HepG2 (cell line): ENCODE measurements around the gene ZKSCAN4. TPM values are rescaled to one million over a fixed set of nuclear protein-coding genes. Genes with fewer than 3 reads are reported as not detected.

Experiments
- BCL6 ChIP-seq: IDR thresholded peaks from 2 replicates; pipeline ENCODE4 v1.6.1; 2016; ENCODE audit warnings: missing genetic modification reagents, missing compliant biosample characterization
- BRD4 ChIP-seq: sonication (generic); formaldehyde crosslinking; IDR thresholded peaks from 2 replicates; pipeline ENCODE4 v1.4.0; 2020; ENCODE audit warnings: missing genetic modification reagents
- CBFB ChIP-seq: sonication (generic); formaldehyde crosslinking; IDR thresholded peaks from 2 replicates; pipeline ENCODE4 v1.4.0; 2020; ENCODE audit warnings: missing genetic modification reagents
- EZH2 ChIP-seq: conservative IDR thresholded peaks from 2 replicates; pipeline ENCODE4 v1.6.1; 2012; ENCODE audit warnings: mild to moderate bottlenecking, low read depth, low read length, moderate library complexity
- FOXA3 ChIP-seq: IDR thresholded peaks from 2 replicates; pipeline ENCODE4 v1.6.1; 2016; ENCODE audit warnings: missing genetic modification reagents, missing compliant biosample characterization
- FOXJ3 ChIP-seq: sonication (generic); formaldehyde crosslinking; IDR thresholded peaks from 2 replicates; pipeline ENCODE4 v1.4.0; 2020; ENCODE audit warnings: missing genetic modification reagents, mild to moderate bottlenecking, borderline replicate concordance
- GATA4 ChIP-seq: sonication (generic); IDR thresholded peaks from 2 replicates; pipeline ENCODE4 v1.6.1; 2016; ENCODE audit warnings: antibody characterized with exemption, low read depth, borderline replicate concordance
- HNRNPUL1 ChIP-seq: fragments of 200-400 bp; formaldehyde crosslinking; IDR thresholded peaks from 2 replicates; pipeline ENCODE4 v1.6.1; 2017; ENCODE audit warnings: low read depth, mild to moderate bottlenecking, low read length, moderate library complexity
- IRF9 ChIP-seq: sonication (generic); formaldehyde crosslinking; IDR thresholded peaks from 2 replicates; pipeline ENCODE4 v1.8.0; 2022; ENCODE audit warnings: missing genetic modification reagents, mild to moderate bottlenecking, borderline replicate concordance
- KAT8 ChIP-seq: IDR thresholded peaks from 2 replicates; pipeline ENCODE4 v1.6.1; 2016; ENCODE audit warnings: missing genetic modification reagents, missing compliant biosample characterization
- MEIS1 ChIP-seq: sonication (generic); formaldehyde crosslinking; IDR thresholded peaks from 2 replicates; pipeline ENCODE4 v1.9.0; 2021; ENCODE audit warnings: mild to moderate bottlenecking, missing genetic modification reagents, moderate library complexity, borderline replicate concordance
- MTA1 ChIP-seq: sonication (generic); formaldehyde crosslinking; IDR thresholded peaks from 2 replicates; pipeline ENCODE4 v1.4.0; 2020; ENCODE audit warnings: missing genetic modification reagents, mild to moderate bottlenecking, borderline replicate concordance
- NBN ChIP-seq: fragments of 450-650 bp; conservative IDR thresholded peaks from 2 replicates; pipeline ENCODE4 v1.6.1; 2017
- ONECUT2 ChIP-seq: sonication (generic); formaldehyde crosslinking; IDR thresholded peaks from 2 replicates; pipeline ENCODE4 v1.4.0; 2020; ENCODE audit warnings: missing genetic modification reagents
- PCBP2 ChIP-seq: fragments of 200-400 bp; formaldehyde crosslinking; optimal IDR thresholded peaks from 2 replicates; pipeline ENCODE3; 2018; ENCODE audit warnings: low read length, low read depth; ENCODE audit not compliant: poor library complexity, severe bottlenecking
- PHB2 ChIP-seq: fragments of 450-650 bp; IDR thresholded peaks from 2 replicates; pipeline ENCODE4 v1.6.1; 2018; ENCODE audit not compliant: partially characterized antibody
- REST ChIP-seq, 2 experiments: IDR thresholded peaks; 2 replicates each; pipeline ENCODE4 v1.6.1; 2011 to 2012; ENCODE audit warnings: low read length in 2 of 2, borderline replicate concordance in 1 of 2, low read depth in 1 of 2, mild to moderate bottlenecking in 1 of 2, moderate library complexity in 1 of 2
- TBX3 ChIP-seq: fragments of 450-650 bp; IDR thresholded peaks from 2 replicates; pipeline ENCODE4 v1.6.1; 2017; ENCODE audit warnings: antibody characterized with exemption, mild to moderate bottlenecking, inconsistent platforms, borderline replicate concordance
- THRA ChIP-seq: sonication (generic); formaldehyde crosslinking; IDR thresholded peaks from 2 replicates; pipeline ENCODE4 v1.4.0; 2020; ENCODE audit warnings: missing genetic modification reagents, borderline replicate concordance
- ZBTB3 ChIP-seq: sonication (generic); formaldehyde crosslinking; IDR thresholded peaks from 2 replicates; pipeline ENCODE4 v1.4.0; 2020; ENCODE audit warnings: low read depth, mild to moderate bottlenecking, moderate library complexity, missing genetic modification reagents, borderline replicate concordance
- ZNF260 ChIP-seq: sonication (generic); formaldehyde crosslinking; IDR thresholded peaks from 2 replicates; pipeline ENCODE4 v1.4.0; 2020; ENCODE audit warnings: missing genetic modification reagents, low read depth, mild to moderate bottlenecking, borderline replicate concordance
- ZNF691 ChIP-seq: sonication (generic); formaldehyde crosslinking; IDR thresholded peaks from 2 replicates; pipeline ENCODE4 v1.4.0; 2020; ENCODE audit warnings: missing genetic modification reagents, low read depth, mild to moderate bottlenecking, borderline replicate concordance
- polyA plus RNA-seq, 8 experiments: library from polyadenylated mRNA; depleted of rRNA in 3 of 8; stranded (reverse) in 7 of 8; unstranded in 1 of 8; fragments of >200 nt; fragmentation: Illumina TruSeq in 4 of 8; extraction: Trizol in 4 of 8; gene quantifications; 2 replicates each; pipeline versions ENCODE4 v1.2.1 to v1.2.3, GENCODE V29; 2011 to 2016; ENCODE audit warnings: low read depth in 4 of 8, missing spikeins in 1 of 8, mixed read lengths in 1 of 8; ENCODE audit not compliant: insufficient read depth in 1 of 8
- total RNA-seq, 5 experiments: library from RNA; depleted of rRNA; stranded (reverse); fragments of >200 nt; fragmentation: Illumina TruSeq; extraction: Trizol; gene quantifications; 2 replicates each; pipeline ENCODE4 v1.2.3, GENCODE V29; 2016; ENCODE audit warnings: low read depth in 1 of 5

The ZKSCAN4 gene
- total and polyA plus RNA-seq, 2 of the 13 experiments (the other 11 are each of a cell fraction or from before 2014, with no cell fraction given): 2.9 to 7.8 TPM

- no peak for TF ChIP-seq PCBP2
- no peak for TF ChIP-seq BRD4
- TF ChIP-seq ZNF691: peak; percentile 43
- no peak for TF ChIP-seq IRF9 (CRISPR knock-in tag)
- no peak for TF ChIP-seq PHB2
- TF ChIP-seq EZH2: no peak
- 0 out of 2 replicates have a peak, but pooled peaks have one; percentile 32 for TF ChIP-seq CBFB (CRISPR knock-in tag)
- no peak for TF ChIP-seq HNRNPUL1
- peak; percentile 89 for TF ChIP-seq KAT8 (CRISPR knock-in tag)
- TF ChIP-seq NBN: no peak
- 0 out of 2 replicates have a peak, but pooled peaks have one; percentile 35 for TF ChIP-seq ONECUT2 (CRISPR knock-in tag)
- TF ChIP-seq GATA4: peak; percentile 58; the same call in 1 of the 2 replicates
- TF ChIP-seq TBX3: no peak
- TF ChIP-seq REST (IDR thresholded peaks at IDR 0.05; ENCODE audit: borderline replicate concordance in 1 of 2, low read depth in 1 of 2, low read length in 2 of 2): peak in 1 of 2 experiments; percentile 55; a peak in 1 of 4 replicates
- no peak; the same call in 1 of the 2 replicates for TF ChIP-seq BCL6 (CRISPR knock-in tag)
- no peak for TF ChIP-seq ZNF260
- no peak for TF ChIP-seq MEIS1 (CRISPR knock-in tag)
- 0 out of 2 replicates have a peak, but pooled peaks have one; percentile 54 for TF ChIP-seq ZBTB3 (CRISPR knock-in tag)
- TF ChIP-seq MTA1: peak; percentile 41; the same call in 1 of the 2 replicates
- TF ChIP-seq THRA: no peak; the same call in 1 of the 2 replicates
- TF ChIP-seq FOXJ3 (CRISPR knock-in tag): 0 out of 2 replicates have a peak, but pooled peaks have one; percentile 29
- TF ChIP-seq FOXA3 (CRISPR knock-in tag): no peak
These were observed 33.5 kb downstream of the ZKSCAN4 start (continued) for GRCh38 chr6:28218312-28219248.
